BLaER1 (cell line): Measurements from ENCODE around the gene NCDN.
A peak's percentile ranks its signal among the peaks of the same experiment; 100 is the strongest.

ENCODE experiments used
- H3K27ac ChIP-seq: shearing (Covaris generic); formaldehyde crosslinking; 2 replicates; pipeline ENCODE4 v1.8.1; 2022
- H3K27me3 ChIP-seq: shearing (Covaris generic); formaldehyde crosslinking; 2 replicates; pipeline ENCODE4 v1.8.1; 2022
- H3K36me3 ChIP-seq: shearing (Covaris generic); formaldehyde crosslinking; 2 replicates; pipeline ENCODE4 v1.8.1; 2022
- H3K4me1 ChIP-seq: shearing (Covaris generic); formaldehyde crosslinking; 2 replicates; pipeline ENCODE4 v1.8.1; 2022
- H3K4me2 ChIP-seq: shearing (Covaris generic); formaldehyde crosslinking; 2 replicates; pipeline ENCODE4 v1.8.1; 2022
- H3K4me3 ChIP-seq: shearing (Covaris generic); formaldehyde crosslinking; 2 replicates; pipeline ENCODE4 v1.8.1; 2022
- H3K9ac ChIP-seq: shearing (Covaris generic); formaldehyde crosslinking; 2 replicates; pipeline ENCODE4 v1.8.1; 2022
- H3K9me3 ChIP-seq: shearing (Covaris generic); formaldehyde crosslinking; 2 replicates; pipeline ENCODE4 v1.8.1; 2022
- H4K20me1 ChIP-seq: shearing (Covaris generic); formaldehyde crosslinking; 2 replicates; pipeline ENCODE4 v1.8.1; 2022
- Cebpa-rat ChIP-seq: shearing (Covaris generic); IDR thresholded peaks from 2 replicates; pipeline ENCODE4 v1.8.1; 2022

The NCDN gene

DNA sequence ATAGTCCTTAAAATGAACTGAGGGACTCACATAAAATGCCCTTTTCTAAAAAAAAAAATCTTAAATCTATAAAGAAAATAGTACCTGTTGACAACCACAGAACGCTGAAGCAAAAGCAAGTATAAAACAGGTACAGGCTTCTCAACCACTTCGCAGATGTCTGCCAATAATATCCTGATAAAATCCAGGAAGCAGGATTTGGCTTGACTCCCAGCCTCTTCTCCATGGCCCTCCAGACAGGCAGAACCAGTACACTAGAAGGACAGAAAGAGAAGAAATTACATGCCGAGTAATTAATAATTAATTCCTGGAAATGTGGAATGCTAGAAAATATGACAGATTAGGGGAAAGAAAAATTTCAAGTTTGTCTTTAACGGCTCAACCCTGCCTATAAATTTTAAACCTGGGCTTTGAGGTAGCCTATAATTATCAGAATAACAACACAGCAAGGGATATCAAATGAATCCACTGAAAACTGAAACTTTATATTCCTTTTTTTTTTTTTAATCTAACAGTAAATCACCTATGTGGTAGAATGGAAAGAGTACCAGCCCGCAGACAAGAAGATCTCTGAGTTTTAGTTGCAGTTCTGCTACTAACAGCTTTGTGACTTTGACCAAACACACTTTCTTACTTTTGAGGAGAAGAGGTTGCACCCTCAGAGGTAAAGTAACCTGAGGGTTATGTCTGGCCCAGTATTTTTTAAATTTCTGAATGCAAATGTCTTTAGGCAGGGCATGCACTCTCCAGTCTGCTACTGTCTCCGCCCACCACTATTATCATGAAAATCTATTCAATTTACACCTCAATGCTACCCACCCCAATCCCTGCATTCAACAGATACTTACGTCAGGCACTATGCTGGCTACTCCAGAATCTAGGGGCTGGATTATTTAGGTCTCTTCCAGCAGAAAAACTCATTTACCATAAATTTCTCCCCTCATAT, 3.1 kb upstream of the NCDN start:
- Histone ChIP-seq H3K27me3 (no peaks in the 10 kb centered on the region), H3K9ac (no peak overlapping the region), H3K27ac (no peak overlapping the region), H3K4me2 (no peak overlapping the region), H4K20me1 (peaks cover 9% of the 10 kb centered on the region; the same call in 1 of the 2 replicates), H3K9me3 (no peaks in the 10 kb centered on the region), H3K4me1 (peaks cover 35% of the 10 kb centered on the region), H3K4me3 (no peak overlapping the region), H3K36me3 (peaks cover 47% of the 10 kb centered on the region)
- no peak for TF ChIP-seq Cebpa-rat

DNA sequence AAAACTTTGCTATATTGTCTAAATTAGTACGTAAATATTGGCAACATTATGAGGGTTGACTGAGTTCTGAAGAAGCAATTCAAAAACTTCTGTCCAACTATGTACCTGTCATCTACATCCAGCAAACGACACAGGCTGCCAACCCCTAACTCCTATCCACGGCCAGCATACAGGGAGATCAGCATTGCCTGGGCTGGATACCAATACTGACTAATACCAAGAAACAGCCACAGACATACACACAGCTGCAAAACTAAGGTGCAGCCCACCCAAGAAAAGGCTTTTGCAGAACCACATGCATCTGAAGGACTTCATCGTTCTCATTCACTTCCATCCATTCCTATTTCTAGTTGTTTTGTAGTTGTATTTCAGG, 2.4 kb upstream of the NCDN start:
- Histone ChIP-seq H3K4me3 (no peak overlapping the region), H3K9ac (no peak overlapping the region), H3K27me3 (no peaks in the 10 kb centered on the region), H3K4me2 (no peak overlapping the region), H3K9me3 (no peaks in the 10 kb centered on the region), H4K20me1 (peaks cover 15% of the 10 kb centered on the region), H3K4me1 (peaks cover 39% of the 10 kb centered on the region), H3K27ac (no peak overlapping the region), H3K36me3 (peaks cover 41% of the 10 kb centered on the region)
- no peak for TF ChIP-seq Cebpa-rat

- no peaks in the 10 kb centered on the region for H3K27me3 ChIP-seq
- no peak overlapping the region for H3K27ac ChIP-seq
- peak overlapping the region; percentile 91; the same call in 1 of the 2 replicates for H3K9ac ChIP-seq
- peak overlapping the region; percentile 91 for H3K4me3 ChIP-seq
- H3K36me3 ChIP-seq, result peaks cover 43% of the 10 kb centered on the region
- peaks cover 39% of the 10 kb centered on the region for H3K4me1 ChIP-seq
- TF ChIP-seq Cebpa-rat, result no peak
- peak overlapping the region; percentile 89 for H3K4me2 ChIP-seq
- H3K9me3 ChIP-seq, result no peaks in the 10 kb centered on the region
- H4K20me1 ChIP-seq, result peaks cover 22% of the 10 kb centered on the region
These were observed 1.8 kb upstream of the NCDN start for GRCh38 chr1:35555601-35556477.

GRCh38 chr1:35556484-35557117, 998 bp upstream of the NCDN start:
- H3K36me3 ChIP-seq, result peaks cover 43% of the 10 kb centered on the region
- peak overlapping the region; percentile 91 for H3K9ac ChIP-seq
- peaks cover 26% of the 10 kb centered on the region for H4K20me1 ChIP-seq
- no peaks in the 10 kb centered on the region for H3K27me3 ChIP-seq
- H3K9me3 ChIP-seq, result no peaks in the 10 kb centered on the region
- H3K4me1 ChIP-seq, result peaks cover 41% of the 10 kb centered on the region
- H3K27ac ChIP-seq, result peak overlapping the region; percentile 91
- H3K4me2 ChIP-seq, result peak overlapping the region; percentile 89
- no peak for TF ChIP-seq Cebpa-rat
- peak overlapping the region; percentile 91 for H3K4me3 ChIP-seq

- Histone ChIP-seq H3K4me2 (peak within 1 kb of the TSS; percentile 89), H3K4me3 (peak within 1 kb of the TSS; percentile 91), H4K20me1 (peaks cover 32% of the 10 kb centered on the region), H3K27me3 (no peaks in the 10 kb centered on the region), H3K4me1 (peaks cover 46% of the 10 kb centered on the region), H3K9ac (peak within 1 kb of the TSS; percentile 91), H3K9me3 (no peaks in the 10 kb centered on the region), H3K27ac (peak within 1 kb of the TSS; percentile 91), H3K36me3 (peaks cover 41% of the 10 kb centered on the region)
- no peak for TF ChIP-seq Cebpa-rat
These were observed 435 bp upstream of the NCDN start, which contains the start of gene KIAA0319L for GRCh38 chr1:35557118-35557610. Gene KIAA0319L (minus strand): TSS chr1:35557403. CDS start chr1:35554491, 2,912 bp downstream.

DNA sequence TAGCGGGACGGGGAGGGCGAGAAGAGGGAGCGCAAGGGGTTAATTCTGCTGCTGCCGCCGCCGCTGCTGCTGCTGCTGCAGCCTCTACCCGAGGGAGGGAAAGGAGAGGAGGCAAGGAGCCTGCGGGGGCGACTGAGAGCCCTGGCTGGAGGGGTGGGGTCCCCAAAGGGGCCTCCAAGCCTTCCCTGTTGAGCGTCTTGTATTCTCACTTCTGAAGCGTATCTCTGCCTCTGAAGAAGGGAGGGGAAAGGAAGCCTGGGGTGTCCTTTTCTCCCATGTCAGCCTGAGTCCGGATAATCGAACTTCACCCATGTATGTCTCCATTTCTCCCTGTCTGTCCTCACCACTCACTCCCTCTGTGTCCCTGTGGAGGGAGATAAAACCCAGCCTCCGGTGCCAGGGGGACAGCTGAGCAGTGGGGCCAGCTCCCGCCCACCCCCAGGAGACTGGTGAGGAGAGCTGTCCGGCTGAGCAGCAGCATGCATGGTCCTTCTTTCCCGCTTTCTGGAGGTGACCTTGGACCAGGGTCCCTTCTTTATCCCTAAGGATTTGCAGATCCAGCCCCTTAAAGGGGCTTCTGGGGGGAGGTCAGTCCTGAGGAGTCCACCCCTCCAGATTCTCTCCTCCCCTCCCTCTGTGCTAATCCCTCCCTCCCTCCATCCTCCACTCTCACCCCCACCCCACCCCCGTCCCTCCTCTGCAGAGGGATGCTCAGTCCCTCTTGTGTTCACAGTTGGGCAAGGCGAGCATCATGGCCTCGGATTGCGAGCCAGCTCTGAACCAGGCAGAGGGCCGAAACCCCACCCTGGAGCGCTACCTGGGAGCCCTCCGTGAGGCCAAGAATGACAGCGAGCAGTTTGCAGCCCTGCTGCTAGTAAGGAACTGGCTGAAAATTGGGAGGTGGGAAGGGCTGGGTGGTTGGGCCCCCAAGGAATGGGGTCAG, 1.0 kb downstream of the NCDN start:
- peak overlapping the region; percentile 91 for H3K9ac ChIP-seq
- peak overlapping the region; percentile 91 for H3K27ac ChIP-seq
- H3K27me3 ChIP-seq, result no peaks in the 10 kb centered on the region
- H3K9me3 ChIP-seq, result no peaks in the 10 kb centered on the region
- H3K4me2 ChIP-seq, result peak overlapping the region; percentile 89
- peaks cover 36% of the 10 kb centered on the region for H4K20me1 ChIP-seq
- H3K4me3 ChIP-seq, result peak overlapping the region; percentile 91
- H3K36me3 ChIP-seq, result peaks cover 39% of the 10 kb centered on the region
- peaks cover 61% of the 10 kb centered on the region for H3K4me1 ChIP-seq
- no peak for TF ChIP-seq Cebpa-rat

DNA sequence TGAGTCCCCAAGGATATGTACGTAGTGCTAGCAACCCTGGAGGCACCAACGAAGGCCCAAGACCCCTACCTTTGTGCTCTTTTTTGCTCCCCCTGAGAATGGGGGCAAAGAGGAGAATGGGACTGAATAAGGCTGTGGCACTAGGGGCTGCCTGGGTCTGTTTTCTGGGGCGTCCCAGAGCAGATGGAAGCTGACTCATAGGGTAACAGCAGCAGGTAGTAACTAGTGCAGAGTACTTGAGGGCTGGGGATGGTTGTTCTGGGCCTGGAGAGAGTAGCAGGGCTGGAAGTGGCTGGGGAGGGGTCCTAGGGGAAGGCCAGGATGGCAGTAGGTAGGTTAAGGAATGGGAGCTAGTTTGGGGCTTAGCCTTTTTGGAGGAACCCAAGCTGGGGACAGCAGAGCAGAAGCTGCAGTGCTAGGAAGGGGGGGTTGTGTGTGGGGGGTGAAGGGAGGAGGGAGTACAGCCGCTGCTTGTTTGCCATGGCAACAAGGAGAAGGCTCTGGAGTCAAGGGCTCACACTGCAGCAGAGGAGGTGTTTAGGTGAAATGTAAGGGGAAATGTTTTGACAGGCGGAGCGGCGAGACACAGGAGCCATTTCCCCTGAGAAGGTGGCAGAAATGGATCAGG, 1.8 kb downstream of the NCDN start:
- no peaks in the 10 kb centered on the region for H3K27me3 ChIP-seq
- no peaks in the 10 kb centered on the region for H3K9me3 ChIP-seq
- H3K36me3 ChIP-seq, result peaks cover 39% of the 10 kb centered on the region
- TF ChIP-seq Cebpa-rat, result no peak
- H3K9ac ChIP-seq, result no peak overlapping the region
- H3K4me1 ChIP-seq, result peaks cover 62% of the 10 kb centered on the region
- peaks cover 36% of the 10 kb centered on the region for H4K20me1 ChIP-seq
- H3K4me3 ChIP-seq, result no peak overlapping the region
- H3K27ac ChIP-seq, result no peak overlapping the region
- H3K4me2 ChIP-seq, result no peak overlapping the region
